GM12891 (cell line): ENCODE measurements around the gene LY9.

Experiments
- DNase-seq: peaks from one replicate; pipeline ENCODE4 v3.0.0; 2011; ENCODE audit warnings: low spot score; ENCODE audit not compliant: insufficient read length
- FAIRE-seq: peaks from 2 replicates; lab custom pipeline; 2011; peaks lifted over from hg19 to GRCh38; lab: Jason Lieb, UNC
- PAX5 ChIP-seq: IDR thresholded peaks from 2 replicates; pipeline ENCODE4 v1.6.1; 2011; ENCODE audit warnings: low read length, moderate library complexity, mild to moderate bottlenecking; ENCODE audit not compliant: insufficient read depth, severe bottlenecking
- POLR2A ChIP-seq: IDR thresholded peaks from 2 replicates; pipeline ENCODE4 v1.6.1; 2011; ENCODE audit warnings: low read depth, low read length, control low read depth
- POLR2AphosphoS5 ChIP-seq: IDR thresholded peaks from 2 replicates; pipeline ENCODE4 v1.6.1; 2011; ENCODE audit warnings: low read depth, low read length, control low read depth
- POU2F2 ChIP-seq: IDR thresholded peaks from 2 replicates; pipeline ENCODE4 v1.6.1; 2011; ENCODE audit warnings: low read depth, mild to moderate bottlenecking, control low read depth, low read length, moderate library complexity
- SPI1 ChIP-seq: IDR thresholded peaks from 2 replicates; pipeline ENCODE4 v1.6.1; 2011; ENCODE audit warnings: low read depth, low read length, control low read depth
- TAF1 ChIP-seq: IDR thresholded peaks from 2 replicates; pipeline ENCODE4 v1.6.1; 2011; ENCODE audit warnings: low read depth, low read length, control low read depth

Gene LY9

DNA sequence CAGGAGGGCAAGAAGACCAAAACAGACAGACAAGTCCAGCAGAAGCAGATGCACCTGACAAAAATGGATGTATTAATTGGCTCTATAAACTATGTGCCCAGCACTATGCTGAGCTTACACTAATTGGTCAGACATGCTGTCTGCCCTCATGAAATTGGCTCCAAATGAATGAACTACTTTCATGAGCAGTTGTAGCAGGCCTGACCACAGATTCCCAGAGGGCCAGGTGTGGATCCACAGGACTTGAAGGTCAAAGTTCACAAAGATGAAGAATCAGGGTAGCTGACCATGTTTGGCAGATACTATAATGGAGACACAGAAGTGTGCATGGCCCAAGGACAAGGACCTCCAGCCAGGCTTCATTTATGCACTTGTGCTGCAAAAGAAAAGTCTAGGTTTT, 42.4 kb upstream of the LY9 start:
- FAIRE-seq (peak; percentile 52), DNase-seq (no peak)
- TF ChIP-seq POU2F2 (no peak), POLR2AphosphoS5 (peak; percentile 57), PAX5 (no peak)

DNA sequence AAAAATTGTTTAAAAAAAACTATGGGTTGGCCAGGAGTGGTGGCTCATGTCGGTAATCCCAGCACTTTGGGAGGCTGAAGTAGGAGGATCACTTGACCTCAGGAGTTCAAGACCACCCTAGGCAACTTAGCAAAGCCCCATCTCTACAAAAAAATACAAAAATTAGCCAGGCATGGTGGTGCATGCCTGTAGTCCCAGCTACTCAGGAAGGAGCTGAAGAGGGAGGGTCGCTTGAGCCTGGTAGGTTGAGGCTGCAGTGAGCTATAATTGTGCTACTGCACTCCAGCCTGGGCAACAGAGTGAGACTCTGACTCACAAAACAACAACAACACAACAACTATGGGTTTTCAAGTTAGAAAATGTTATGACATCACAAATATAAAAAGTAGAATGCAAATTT, 40.5 kb upstream of the LY9 start:
- DNase-seq (no peak), FAIRE-seq (peak; percentile 77)
- TF ChIP-seq POLR2AphosphoS5 (no peak), POU2F2 (peak; percentile 18; the same call in 1 of the 2 replicates)

DNA sequence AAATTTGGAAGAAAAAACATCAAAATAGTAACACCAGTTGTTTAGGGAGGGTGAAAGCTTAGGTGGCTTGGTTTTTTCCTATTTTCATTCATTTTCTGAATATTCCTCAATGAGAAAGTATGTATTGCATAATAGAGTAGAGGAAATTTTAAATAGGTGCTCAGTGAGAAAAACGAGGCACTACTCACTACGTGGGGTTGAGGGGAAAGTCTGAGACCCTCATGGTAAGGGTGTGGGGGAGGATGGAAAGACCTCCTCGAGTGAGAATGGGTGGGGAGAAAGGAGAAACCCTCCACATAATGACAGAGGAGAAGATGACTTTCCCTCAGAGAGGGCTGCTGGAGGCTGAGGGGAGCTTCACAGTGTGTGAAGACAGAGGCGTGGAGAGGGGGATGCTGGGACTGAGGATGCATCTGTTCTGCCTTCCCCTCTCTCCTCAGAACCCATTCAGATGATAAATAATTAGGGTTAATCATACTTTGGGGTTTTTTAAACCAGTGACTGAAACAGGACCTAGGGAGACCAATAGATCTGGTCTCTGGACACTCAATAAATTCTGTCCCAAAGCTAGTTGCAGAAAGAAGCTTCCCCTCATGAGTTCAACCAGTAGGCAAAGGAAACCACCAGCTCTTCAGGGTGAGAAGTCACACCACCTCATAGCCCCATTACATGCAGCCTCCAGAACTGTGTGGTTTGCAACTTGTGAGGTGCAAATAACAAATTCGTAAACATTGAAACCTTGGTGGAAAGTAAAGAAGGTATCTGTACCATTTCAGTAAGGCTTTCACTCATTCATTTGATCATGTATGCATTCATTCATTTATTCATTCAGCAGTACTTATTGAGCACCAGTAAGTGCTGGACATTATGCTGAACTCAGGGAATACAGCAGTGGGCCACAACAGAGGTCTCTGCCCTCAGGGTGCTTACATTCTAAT, 39.8 kb upstream of the LY9 start:
- DNase-seq (no peak), FAIRE-seq (peak; percentile 84)
- TF ChIP-seq POLR2A = peak; percentile 46
- TF ChIP-seq SPI1 = no peak
- no peak for TF ChIP-seq TAF1
- TF ChIP-seq POU2F2 = no peak
- peak; percentile 38; the same call in 1 of the 2 replicates for TF ChIP-seq POLR2AphosphoS5
- no peak for TF ChIP-seq PAX5

DNA sequence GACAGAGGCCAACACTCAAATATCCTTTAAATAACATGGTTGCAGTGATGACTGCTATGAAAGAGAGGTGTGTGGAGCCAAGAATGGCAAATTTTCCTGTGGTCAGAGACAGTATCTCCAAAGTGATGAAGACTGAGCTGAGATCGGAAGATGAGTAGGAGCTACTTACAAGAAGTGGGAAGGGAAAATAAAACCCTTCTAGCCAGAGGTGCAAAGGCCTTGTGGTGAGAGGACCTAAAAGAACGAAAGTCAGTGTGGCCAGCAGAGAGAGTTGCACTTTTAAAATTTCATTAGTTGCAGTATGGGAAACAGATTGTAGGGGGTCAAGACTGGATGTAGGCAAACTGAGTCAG, 39.1 kb upstream of the LY9 start:
- no peak for FAIRE-seq
- TF ChIP-seq POLR2A (peak; percentile 43; the same call in 1 of the 2 replicates), SPI1 (no peak), POLR2AphosphoS5 (no peak), PAX5 (no peak), TAF1 (no peak), POU2F2 (no peak)

DNA sequence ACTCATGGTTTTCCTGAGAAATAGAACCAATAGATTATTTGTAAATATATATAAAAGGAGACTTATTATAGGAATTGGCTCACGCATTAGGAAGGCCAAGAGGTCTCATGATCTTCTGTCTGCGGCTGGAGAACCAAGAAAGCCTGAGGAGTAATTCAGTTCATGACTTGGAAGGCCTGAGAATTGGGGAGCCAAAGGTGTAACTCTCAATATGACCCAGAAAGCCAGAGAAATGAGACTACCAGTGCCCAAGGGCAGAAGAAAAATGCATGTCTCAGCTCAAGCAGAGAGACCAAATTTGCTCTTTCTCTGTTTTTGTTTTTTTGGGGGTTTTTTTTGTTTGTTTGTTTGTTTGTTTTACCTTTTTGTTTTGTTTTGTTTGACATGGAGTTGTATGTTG, 37.5 kb upstream of the LY9 start:
- TF ChIP-seq POLR2AphosphoS5 (no peak), POU2F2 (no peak), POLR2A (no peak), SPI1 (no peak), TAF1 (no peak), PAX5 (no peak)
- FAIRE-seq = no peak

More for the DNA sequence above, 39.1 kb upstream of the LY9 start:
- no peak for DNase-seq

DNA sequence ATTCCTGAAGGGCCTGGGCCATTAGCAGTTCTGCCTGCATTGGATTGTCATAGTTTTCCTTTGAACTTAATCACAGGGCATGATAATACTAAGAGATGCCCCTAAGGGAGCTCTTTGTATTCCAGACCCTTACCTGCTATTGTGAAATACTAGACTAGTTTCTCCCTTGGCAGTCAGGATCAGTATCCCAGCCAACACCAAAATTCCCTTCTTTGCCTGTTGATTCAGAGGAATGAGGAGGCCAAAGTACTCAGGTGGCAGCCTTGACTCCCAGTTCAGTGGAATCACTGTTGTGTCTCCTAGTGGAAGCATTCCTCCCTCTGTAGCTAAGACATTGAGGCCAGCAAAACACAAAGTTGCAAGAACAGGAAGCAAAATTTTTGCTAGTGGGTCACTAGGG, 36.2 kb upstream of the LY9 start:
- FAIRE-seq = no peak
- TF ChIP-seq POU2F2 = no peak
- DNase-seq = no peak

More for the DNA sequence above, 37.5 kb upstream of the LY9 start:
- no peak for DNase-seq

DNA sequence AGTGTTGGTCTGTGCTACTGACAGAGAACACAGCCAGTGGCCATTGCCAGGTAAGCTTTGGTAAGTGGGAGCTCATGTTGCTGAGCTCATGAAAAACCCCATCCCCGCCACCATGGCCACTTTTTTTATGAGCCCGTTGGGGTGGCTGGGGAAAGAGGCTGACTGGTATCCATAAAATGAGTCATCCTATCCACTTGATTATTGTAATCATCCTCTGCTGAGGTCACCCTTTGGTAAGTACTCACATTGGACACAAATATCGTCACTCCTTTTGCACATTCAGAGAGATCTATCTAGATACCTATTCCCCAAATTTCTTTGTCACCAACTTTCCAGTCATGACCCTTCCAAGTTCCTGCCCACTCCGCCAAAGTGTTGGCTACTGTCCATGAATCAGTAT, 34.9 kb upstream of the LY9 start:
- FAIRE-seq (no peak), DNase-seq (no peak)
- TF ChIP-seq PAX5 (no peak), POLR2A (no peak), SPI1 (no peak), TAF1 (no peak), POLR2AphosphoS5 (no peak), POU2F2 (no peak)

DNA sequence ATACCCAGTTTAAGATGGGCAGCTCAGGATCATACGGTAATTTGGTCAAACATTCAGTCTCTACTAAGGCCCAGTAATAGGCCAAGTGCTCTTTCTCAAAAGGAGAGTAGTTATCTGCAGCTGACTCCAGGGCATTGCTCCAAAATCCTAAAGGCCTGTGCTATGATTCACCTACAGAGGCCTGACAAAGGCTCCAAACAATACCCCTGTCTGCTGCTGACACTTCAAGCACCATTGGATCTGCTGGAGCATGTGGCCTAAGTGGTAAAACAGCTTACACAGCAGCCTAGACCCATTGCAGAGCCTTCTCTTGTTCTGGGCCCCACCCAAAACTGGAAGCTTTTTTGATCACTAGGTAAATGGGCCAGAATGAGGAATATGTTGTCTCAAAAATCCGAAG, 34.1 kb upstream of the LY9 start:
- no peak for FAIRE-seq
- DNase-seq = no peak
- no peak for TF ChIP-seq POLR2A
- TF ChIP-seq SPI1 = no peak
- no peak for TF ChIP-seq PAX5
- TF ChIP-seq POU2F2 = no peak
- TF ChIP-seq TAF1 = no peak
- no peak for TF ChIP-seq POLR2AphosphoS5

DNA sequence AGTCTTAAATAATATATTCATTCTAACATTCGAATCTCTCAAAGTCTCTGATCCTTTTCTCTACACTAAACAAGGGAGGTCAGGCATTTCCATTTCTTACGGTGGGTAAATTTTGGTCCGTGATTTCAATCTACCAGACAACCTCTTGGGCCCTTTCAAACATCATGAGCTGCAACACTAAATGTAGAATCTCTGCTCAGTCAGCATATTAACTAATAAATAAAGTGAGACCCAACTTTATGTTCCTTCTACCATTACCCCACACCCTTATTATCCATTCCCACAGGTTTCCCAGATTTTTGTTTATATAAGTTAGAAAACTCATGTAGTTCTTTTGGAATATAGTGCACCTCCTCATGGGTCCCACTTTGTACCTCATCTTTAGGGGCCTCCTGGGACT, 32.0 kb upstream of the LY9 start:
- FAIRE-seq (no peak), DNase-seq (no peak)
- TF ChIP-seq PAX5 = no peak
- no peak for TF ChIP-seq SPI1
- TF ChIP-seq POLR2A = no peak
- no peak for TF ChIP-seq POU2F2

DNA sequence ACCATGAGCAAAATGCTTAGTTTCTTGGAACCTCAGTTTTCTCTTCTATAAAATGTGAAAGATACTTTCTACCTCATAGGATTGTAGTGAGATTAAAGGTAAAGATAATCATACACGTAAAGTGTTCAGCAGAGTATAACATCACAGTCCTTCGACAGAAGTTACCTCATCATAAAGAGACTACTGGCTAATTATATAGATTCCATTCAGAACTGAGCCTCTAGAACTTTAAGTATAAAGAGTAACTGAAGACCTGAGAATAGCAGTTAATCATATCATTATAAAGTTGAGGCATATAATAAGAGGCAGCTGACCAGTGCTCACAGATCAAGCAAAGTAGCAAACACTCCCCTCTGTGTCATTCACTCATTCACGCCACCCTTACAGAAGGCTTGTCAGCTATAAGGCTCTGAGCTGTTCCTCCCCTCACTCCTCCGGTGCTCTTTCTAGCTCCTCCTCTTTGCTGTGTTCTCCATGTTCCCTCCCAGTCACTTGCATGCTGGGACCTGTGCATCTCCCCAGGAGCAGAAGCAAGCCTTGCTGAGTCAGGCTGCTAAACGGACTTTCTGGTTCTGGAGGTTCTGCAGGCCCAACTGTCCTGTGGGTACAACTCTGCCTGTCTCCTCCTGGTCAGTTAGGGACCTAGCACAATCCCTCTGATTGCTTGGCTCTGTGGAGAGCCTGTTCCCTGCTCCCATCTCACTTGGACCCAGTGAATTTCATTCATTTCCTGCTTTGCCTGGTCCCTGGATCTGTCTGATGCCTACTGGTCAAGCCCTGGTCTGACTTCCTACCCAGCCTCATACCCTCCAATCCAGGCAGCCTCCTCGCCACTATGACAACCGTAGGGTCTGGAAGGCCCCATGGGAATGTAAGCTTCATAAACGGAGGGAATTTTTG, 28.3 kb upstream of the LY9 start:
- peak; percentile 94 for TF ChIP-seq POLR2A
- no peak for TF ChIP-seq PAX5
- peak; percentile 23; the same call in 1 of the 2 replicates for TF ChIP-seq POU2F2
- no peak for TF ChIP-seq TAF1
- no peak for TF ChIP-seq SPI1
- peak; percentile 84; the same call in 1 of the 2 replicates for TF ChIP-seq POLR2AphosphoS5
- no peak for FAIRE-seq

More for the DNA sequence above, 28.3 kb upstream of the LY9 start:
- DNase-seq = no peak
